PC-3 (cell line): ENCODE data around the gene ITGB1BP1. TPM values are rescaled to one million over a fixed set of nuclear protein-coding genes. Genes with fewer than 3 reads are reported as not detected.

ENCODE experiments used
- ATAC-seq: fragments of 200-7000 bp; cut with Tn5 transposase; 2 replicates; pipeline ENCODE4 v1.9.1; 2020; ENCODE audit warnings: mild to moderate bottlenecking, moderate library complexity
- BruUV-seq: library from RNA; stranded (reverse); fragments of 400-500 nt; replicated peaks from 2 replicates; lab custom pipeline; 2021; lab: Mats Ljungman, UMichigan
- CTCF ChIA-PET: fragments of 300-600 bp; sonication (Branson Sonifier 250); formaldehyde crosslinking; loops from one replicate; lab custom pipeline; 2022; ENCODE audit warnings: antibody characterized with exemption; lab: Charles Lee
- POLR2A ChIA-PET: fragments of 300-600 bp; sonication (Branson Sonifier 250); formaldehyde crosslinking; loops from one replicate; lab custom pipeline; 2022; ENCODE audit warnings: antibody characterized with exemption; ENCODE audit not compliant: unreplicated experiment; lab: Charles Lee
- DNase-seq: peaks from one replicate; pipeline ENCODE4 v3.0.0-alpha.2; 2015
- H2AFZ ChIP-seq: fragments of 300-600 bp; sonication (generic); 2 replicates; pipeline ENCODE4 v1.6.0; 2016; ENCODE audit warnings: antibody characterized with exemption, low read length
- H3F3A ChIP-seq: fragments of 300-600 bp; sonication (generic); one replicate; pipeline ENCODE4 v1.6.0; 2017; ENCODE audit warnings: antibody characterized with exemption, low read length, control low read depth, mild to moderate bottlenecking; ENCODE audit not compliant: unreplicated experiment
- H3K27ac ChIP-seq: fragments of 300-600 bp; sonication (generic); 2 replicates; pipeline ENCODE4 v1.5.1; 2016; ENCODE audit warnings: mild to moderate bottlenecking, low read length
- H3K27me3 ChIP-seq: fragments of 300-600 bp; sonication (generic); 2 replicates; pipeline ENCODE4 v1.6.1; 2016; ENCODE audit warnings: low read length, mixed read lengths
- H3K36me3 ChIP-seq: fragments of 300-600 bp; sonication (generic); 2 replicates; pipeline ENCODE4 v1.6.1; 2016; ENCODE audit warnings: low read depth, mixed run types, low read length, mixed read lengths
- H3K4me1 ChIP-seq: fragments of 300-600 bp; sonication (generic); 2 replicates; pipeline ENCODE4 v1.5.1; 2016; ENCODE audit warnings: low read length; ENCODE audit not compliant: insufficient read depth
- H3K4me2 ChIP-seq: fragments of 300-600 bp; sonication (generic); 2 replicates; pipeline ENCODE4 v1.6.0; 2016; ENCODE audit warnings: low read length
- H3K4me3 ChIP-seq: fragments of 300-600 bp; sonication (generic); 2 replicates; pipeline ENCODE4 v1.5.1; 2016; ENCODE audit warnings: mild to moderate bottlenecking, low read length, mixed read lengths
- H3K79me2 ChIP-seq: fragments of 300-600 bp; sonication (generic); 2 replicates; pipeline ENCODE4 v1.6.1; 2017; ENCODE audit warnings: low read length, mixed read lengths
- H3K9ac ChIP-seq: fragments of 300-600 bp; sonication (generic); 2 replicates; pipeline ENCODE4 v1.6.0; 2016; ENCODE audit warnings: mild to moderate bottlenecking, low read length
- H3K9me2 ChIP-seq: fragments of 300-600 bp; sonication (generic); replicated peaks from 2 replicates; pipeline ENCODE4 v1.6.1; 2016; ENCODE audit warnings: mixed run types, low read length, mixed read lengths
- H3K9me3 ChIP-seq: fragments of 300-600 bp; sonication (generic); 2 replicates; pipeline ENCODE4 v1.6.1; 2016; ENCODE audit warnings: low read length, mixed read lengths
- H4K20me1 ChIP-seq: fragments of 300-600 bp; sonication (generic); 2 replicates; pipeline ENCODE4 v1.6.1; 2016; ENCODE audit warnings: low read length, mixed read lengths
- EZH2 ChIP-seq: fragments of 300-600 bp; sonication (generic); IDR thresholded peaks from one replicate; pipeline ENCODE4 v1.6.1; 2017; ENCODE audit warnings: antibody characterized with exemption, mild to moderate bottlenecking, low read length; ENCODE audit not compliant: unreplicated experiment
- EZH2phosphoT487 ChIP-seq: fragments of 300-600 bp; sonication (generic); IDR thresholded peaks from 2 replicates; pipeline ENCODE4 v1.6.1; 2018; ENCODE audit warnings: mild to moderate bottlenecking, antibody characterized with exemption, low read length, borderline replicate concordance
- intact Hi-C: fragments of 100-400 bp; cut with micrococcal nuclease; formaldehyde crosslinking; loops from 2 replicates; pipeline ENCODE4 v1.9.0; 2023
- total RNA-seq: library from RNA; depleted of rRNA; stranded (reverse); fragments of >200 nt; gene quantifications from 2 replicates; pipeline ENCODE4 v1.2.3, GENCODE V29; 2014
- TF ChIP-seq, protein P1 (sequence below): fragments of 300-600 bp; sonication (generic); conservative IDR thresholded peaks from 2 replicates; pipeline ENCODE4 v1.5.1; 2017; ENCODE audit warnings: antibody characterized with exemption, low read depth, mild to moderate bottlenecking, low read length

The ITGB1BP1 gene
- total RNA-seq, 1 experiment from 2014 or later = 77.6 TPM

DNA sequence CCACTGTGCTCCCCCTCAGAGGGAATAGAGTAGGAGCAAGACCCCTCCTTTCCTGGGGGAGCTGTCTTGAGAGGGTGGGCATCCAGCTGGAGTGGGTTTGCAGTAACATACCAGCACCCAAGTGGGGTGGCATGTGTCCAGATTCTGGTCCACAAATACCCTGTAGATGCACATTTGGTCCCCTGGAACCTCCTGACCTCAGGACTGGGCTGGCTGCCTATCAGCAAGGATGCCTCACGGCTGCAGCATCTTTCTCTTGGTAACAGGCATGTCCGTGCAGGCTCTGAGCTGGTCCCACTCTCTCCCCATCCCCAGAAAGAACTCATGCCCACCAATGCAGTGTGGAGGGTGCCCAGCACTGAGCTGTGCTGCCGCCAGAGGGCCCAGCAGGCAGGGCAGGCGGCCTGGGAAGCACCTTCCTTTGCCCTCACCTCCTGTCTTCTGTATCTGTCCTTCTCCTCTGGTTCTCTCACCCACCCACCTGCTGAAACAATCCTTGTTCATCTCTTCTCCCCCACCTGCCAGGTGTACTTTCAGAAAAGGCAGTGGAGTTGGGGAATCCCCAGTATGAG lies 47.4 kb downstream of the ITGB1BP1 start:
- no peak overlapping the region for H2AFZ ChIP-seq
- H3K4me3 ChIP-seq = no peak overlapping the region
- H3K27ac ChIP-seq = no peak overlapping the region
- DNase-seq (no peak), ATAC-seq (no peak)
- H3K9ac ChIP-seq = no peak overlapping the region
- TF ChIP-seq EZH2 = no peak
- TF ChIP-seq EZH2phosphoT487 = no peak
- TF ChIP-seq, protein P1, sequence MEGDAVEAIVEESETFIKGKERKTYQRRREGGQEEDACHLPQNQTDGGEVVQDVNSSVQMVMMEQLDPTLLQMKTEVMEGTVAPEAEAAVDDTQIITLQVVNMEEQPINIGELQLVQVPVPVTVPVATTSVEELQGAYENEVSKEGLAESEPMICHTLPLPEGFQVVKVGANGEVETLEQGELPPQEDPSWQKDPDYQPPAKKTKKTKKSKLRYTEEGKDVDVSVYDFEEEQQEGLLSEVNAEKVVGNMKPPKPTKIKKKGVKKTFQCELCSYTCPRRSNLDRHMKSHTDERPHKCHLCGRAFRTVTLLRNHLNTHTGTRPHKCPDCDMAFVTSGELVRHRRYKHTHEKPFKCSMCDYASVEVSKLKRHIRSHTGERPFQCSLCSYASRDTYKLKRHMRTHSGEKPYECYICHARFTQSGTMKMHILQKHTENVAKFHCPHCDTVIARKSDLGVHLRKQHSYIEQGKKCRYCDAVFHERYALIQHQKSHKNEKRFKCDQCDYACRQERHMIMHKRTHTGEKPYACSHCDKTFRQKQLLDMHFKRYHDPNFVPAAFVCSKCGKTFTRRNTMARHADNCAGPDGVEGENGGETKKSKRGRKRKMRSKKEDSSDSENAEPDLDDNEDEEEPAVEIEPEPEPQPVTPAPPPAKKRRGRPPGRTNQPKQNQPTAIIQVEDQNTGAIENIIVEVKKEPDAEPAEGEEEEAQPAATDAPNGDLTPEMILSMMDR = no peak
- H3K9me2 ChIP-seq = no peaks in the 10 kb centered on the region
- POLR2A ChIA-PET = no interaction called here
- peaks cover 33% of the 10 kb centered on the region for H3K36me3 ChIP-seq
- no peak overlapping the region for H3K4me2 ChIP-seq
- peaks cover 8% of the 10 kb centered on the region for H3F3A ChIP-seq
- H3K9me3 ChIP-seq = no peaks in the 10 kb centered on the region
- H3K27me3 ChIP-seq = no peaks in the 10 kb centered on the region
- no TSS peak for BruUV-seq
- no peaks in the 10 kb centered on the region for H4K20me1 ChIP-seq
- CTCF ChIA-PET = no interaction called here
- H3K79me2 ChIP-seq = no peaks in the 10 kb centered on the region
- H3K4me1 ChIP-seq = peaks cover 48% of the 10 kb centered on the region
- intact Hi-C loops = no loop called here

DNA sequence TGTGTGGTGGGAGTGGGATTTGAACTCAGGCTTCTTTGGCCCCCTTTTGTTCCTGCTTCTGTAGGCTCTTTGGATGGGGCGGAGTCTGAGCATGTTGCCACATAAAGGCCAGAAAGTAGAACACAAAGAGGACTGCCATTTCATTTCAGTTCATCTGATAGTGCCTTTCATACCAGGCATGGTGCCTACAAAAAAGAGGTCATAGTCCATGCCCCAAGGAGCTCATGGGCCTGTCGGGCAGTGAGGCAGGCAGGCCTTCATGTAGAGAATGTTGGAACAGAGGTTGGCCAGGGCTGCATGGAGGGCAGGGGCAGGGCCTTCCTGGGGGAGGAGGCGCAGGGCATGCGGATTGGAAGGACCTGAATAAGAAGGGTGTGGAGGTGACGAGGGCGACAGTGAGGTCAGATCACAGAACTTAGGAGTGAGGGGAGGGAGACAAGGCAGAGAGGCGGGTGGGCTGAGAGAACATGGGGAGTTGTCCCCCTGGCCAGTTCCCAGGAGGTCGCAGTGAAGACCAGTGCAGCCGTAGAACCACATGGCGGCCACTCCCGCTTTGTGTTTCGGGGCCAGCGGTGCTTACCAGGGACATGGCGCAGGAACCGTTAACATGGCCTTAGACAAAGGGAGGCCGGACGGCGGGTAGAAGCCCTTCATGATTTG lies 49.1 kb downstream of the ITGB1BP1 start:
- no peaks in the 10 kb centered on the region for H3K9me2 ChIP-seq
- H3K27me3 ChIP-seq = no peaks in the 10 kb centered on the region
- no peaks in the 10 kb centered on the region for H3K79me2 ChIP-seq
- ChIA-PET CTCF (no interaction called here), POLR2A (no interaction called here)
- H3K4me2 ChIP-seq = no peak overlapping the region
- peaks cover 29% of the 10 kb centered on the region for H3K36me3 ChIP-seq
- peaks cover 49% of the 10 kb centered on the region for H3K4me1 ChIP-seq
- no peak overlapping the region for H3K9ac ChIP-seq
- no peak for DNase-seq
- intact Hi-C loops = no loop called here
- H4K20me1 ChIP-seq = no peaks in the 10 kb centered on the region
- BruUV-seq = no TSS peak
- H3F3A ChIP-seq = no peaks in the 10 kb centered on the region
- TF ChIP-seq EZH2 (no peak), EZH2phosphoT487 (no peak)
- TF ChIP-seq, protein P1 = no peak
- no peak overlapping the region for H2AFZ ChIP-seq
- no peaks in the 10 kb centered on the region for H3K9me3 ChIP-seq
- no peak overlapping the region for H3K4me3 ChIP-seq
- no peak overlapping the region for H3K27ac ChIP-seq
- no peak for ATAC-seq

DNA sequence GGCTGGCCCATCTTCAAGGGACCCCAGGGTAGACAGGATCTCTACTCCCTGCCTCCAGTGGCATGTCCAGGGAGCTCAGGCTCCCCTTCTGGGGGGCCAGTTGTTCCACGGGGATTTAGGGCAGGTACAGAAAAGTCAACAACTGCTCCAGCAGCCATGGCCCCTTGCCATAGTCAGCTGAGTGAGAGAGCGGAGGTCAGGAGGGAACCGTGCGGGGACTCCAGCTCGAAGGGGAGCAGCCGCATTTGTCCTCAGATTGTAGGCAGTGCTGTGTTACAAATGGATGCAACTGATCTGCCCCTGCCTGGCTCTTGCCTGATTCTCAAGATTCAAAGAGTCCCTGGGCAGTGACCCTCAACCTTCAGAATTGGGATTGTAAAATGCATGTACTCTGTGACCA lies 49.9 kb downstream of the ITGB1BP1 start:
- no peaks in the 10 kb centered on the region for H4K20me1 ChIP-seq
- TF ChIP-seq, protein P1 = no peak
- TF ChIP-seq EZH2phosphoT487 = no peak
- TF ChIP-seq EZH2 = no peak
- ChIA-PET POLR2A (no interaction called here), CTCF (no interaction called here)
- no TSS peak for BruUV-seq
- H3K27ac ChIP-seq = no peak overlapping the region
- no peak overlapping the region for H3K4me2 ChIP-seq
- intact Hi-C loops = no loop called here
- H3F3A ChIP-seq = no peaks in the 10 kb centered on the region
- no peaks in the 10 kb centered on the region for H3K9me3 ChIP-seq
- no peak overlapping the region for H3K9ac ChIP-seq
- H3K27me3 ChIP-seq = no peaks in the 10 kb centered on the region
- H3K36me3 ChIP-seq = peaks cover 25% of the 10 kb centered on the region; the same call in 1 of the 2 replicates
- no peaks in the 10 kb centered on the region for H3K79me2 ChIP-seq
- no peak overlapping the region for H3K4me3 ChIP-seq
- no peak overlapping the region for H2AFZ ChIP-seq
- peaks cover 43% of the 10 kb centered on the region for H3K4me1 ChIP-seq
- no peak for ATAC-seq
- DNase-seq = no peak
- no peaks in the 10 kb centered on the region for H3K9me2 ChIP-seq
